H7 (cell line): Measurements from ENCODE around the gene PUS3. TPM values are rescaled to one million over a fixed set of nuclear protein-coding genes. Genes with fewer than 3 reads are reported as not detected.
A peak's percentile ranks its signal among the peaks of the same experiment; 100 is the strongest.

Experiments
- DNase-seq: peaks from one replicate; pipeline ENCODE4 v3.0.0; 2012
- H3K27me3 ChIP-seq: 2 replicates; pipeline ENCODE4 v1.6.0; 2011; ENCODE audit warnings: mild to moderate bottlenecking, low read length; ENCODE audit not compliant: control insufficient read depth, insufficient read depth
- H3K36me3 ChIP-seq: replicated peaks from 2 replicates; pipeline ENCODE4 v1.5.1; 2011; ENCODE audit warnings: low read length; ENCODE audit not compliant: control insufficient read depth, insufficient read depth
- H3K4me3 ChIP-seq: 2 replicates; pipeline ENCODE4 v1.5.1; 2011; ENCODE audit warnings: low read depth, mild to moderate bottlenecking, control low read depth, low read length, moderate library complexity; ENCODE audit not compliant: insufficient read depth
- total RNA-seq: library from RNA; depleted of rRNA; stranded (reverse); fragments of >200 nt; shearing (Covaris generic); gene quantifications from 2 replicates; pipeline ENCODE4 v1.2.3, GENCODE V29; 2014

The PUS3 gene
- total RNA-seq, 1 experiment from 2014 or later: 12.7 TPM

- Histone ChIP-seq H3K36me3 (no peaks in the 10 kb centered on the region), H3K27me3 (no peaks in the 10 kb centered on the region), H3K4me3 (no peak overlapping the region)
- no peak for DNase-seq
Observed at GRCh38 chr11:125931668-125932067, 28.7 kb upstream of the PUS3 start.

- H3K36me3 ChIP-seq: no peaks in the 10 kb centered on the region
- no peaks in the 10 kb centered on the region for H3K27me3 ChIP-seq
- DNase-seq: peak; percentile 35
- no peak overlapping the region for H3K4me3 ChIP-seq
Observed at GRCh38 chr11:125931116-125931515, 28.1 kb upstream of the PUS3 start.

- Histone ChIP-seq H3K4me3 (no peak overlapping the region), H3K36me3 (no peaks in the 10 kb centered on the region), H3K27me3 (no peaks in the 10 kb centered on the region)
- no peak for DNase-seq
Observed at GRCh38 chr11:125930076-125930450, 27.1 kb upstream of the PUS3 start.

- no peaks in the 10 kb centered on the region for H3K27me3 ChIP-seq
- no peak for DNase-seq
- no peaks in the 10 kb centered on the region for H3K36me3 ChIP-seq
- H3K4me3 ChIP-seq: no peak overlapping the region
Observed at GRCh38 chr11:125929445-125930075, 26.6 kb upstream of the PUS3 start.

- no peak overlapping the region for H3K4me3 ChIP-seq
- DNase-seq: no peak
- H3K36me3 ChIP-seq: no peaks in the 10 kb centered on the region; the same call in 1 of the 2 replicates
- H3K27me3 ChIP-seq: no peaks in the 10 kb centered on the region
Observed at GRCh38 chr11:125926682-125927081, 23.7 kb upstream of the PUS3 start.

GRCh38 chr11:125925804-125926203 is 22.8 kb upstream of the PUS3 start:
- Histone ChIP-seq H3K4me3 (no peak overlapping the region), H3K36me3 (no peaks in the 10 kb centered on the region; the same call in 1 of the 2 replicates), H3K27me3 (no peaks in the 10 kb centered on the region)
- no peak for DNase-seq

GRCh38 chr11:125925247-125925740 is 22.3 kb upstream of the PUS3 start:
- no peak for DNase-seq
- Histone ChIP-seq H3K4me3 (no peak overlapping the region), H3K36me3 (no peaks in the 10 kb centered on the region; the same call in 1 of the 2 replicates), H3K27me3 (no peaks in the 10 kb centered on the region)

- H3K4me3 ChIP-seq: no peak overlapping the region
- no peaks in the 10 kb centered on the region; the same call in 1 of the 2 replicates for H3K36me3 ChIP-seq
- no peak for DNase-seq
- H3K27me3 ChIP-seq: no peaks in the 10 kb centered on the region
Observed at GRCh38 chr11:125924384-125925007, 21.5 kb upstream of the PUS3 start.

GRCh38 chr11:125923633-125924032 is 20.6 kb upstream of the PUS3 start:
- H3K36me3 ChIP-seq: no peaks in the 10 kb centered on the region; the same call in 1 of the 2 replicates
- no peak for DNase-seq

GRCh38 chr11:125923012-125923579 is 20.1 kb upstream of the PUS3 start:
- no peak overlapping the region for H3K4me3 ChIP-seq
- H3K27me3 ChIP-seq: no peaks in the 10 kb centered on the region
- no peaks in the 10 kb centered on the region; the same call in 1 of the 2 replicates for H3K36me3 ChIP-seq
- DNase-seq: peak; percentile 82

More at GRCh38 chr11:125923633-125924032, 20.6 kb upstream of the PUS3 start:
- Histone ChIP-seq H3K4me3 (no peak overlapping the region), H3K27me3 (no peaks in the 10 kb centered on the region)

- no peak for DNase-seq
- H3K27me3 ChIP-seq: no peaks in the 10 kb centered on the region
- no peak overlapping the region for H3K4me3 ChIP-seq
- no peaks in the 10 kb centered on the region; the same call in 1 of the 2 replicates for H3K36me3 ChIP-seq
Observed at GRCh38 chr11:125922156-125922555, 19.1 kb upstream of the PUS3 start.

- H3K4me3 ChIP-seq: no peak overlapping the region
- no peak for DNase-seq
- H3K36me3 ChIP-seq: no peaks in the 10 kb centered on the region; the same call in 1 of the 2 replicates
- H3K27me3 ChIP-seq: no peaks in the 10 kb centered on the region
Observed at GRCh38 chr11:125921042-125921441, 18.0 kb upstream of the PUS3 start.

- Histone ChIP-seq H3K27me3 (no peaks in the 10 kb centered on the region), H3K36me3 (no peaks in the 10 kb centered on the region; the same call in 1 of the 2 replicates), H3K4me3 (no peak overlapping the region)
- DNase-seq: peak; percentile 58
Observed at GRCh38 chr11:125918140-125918840, 15.3 kb upstream of the PUS3 start.

GRCh38 chr11:125916683-125917347 is 13.8 kb upstream of the PUS3 start:
- Histone ChIP-seq H3K4me3 (no peak overlapping the region), H3K36me3 (no peaks in the 10 kb centered on the region), H3K27me3 (no peaks in the 10 kb centered on the region)
- DNase-seq: no peak
